GM23338 (cell line): ENCODE data around the gene IBSP. TPM values are rescaled to one million over a fixed set of nuclear protein-coding genes. Genes with fewer than 3 reads are reported as not detected.

Experiments used
- ATAC-seq: fragments of 200-7000 bp; cut with Tn5 transposase; 3 replicates; pipeline ENCODE4 v1.9.1; 2020
- DNase-seq: peaks from one replicate; pipeline ENCODE4 v3.0.0-alpha.2; 2015; ENCODE audit warnings: low spot score
- H2AFZ ChIP-seq: fragments of 200-600 bp; sonication (generic); 2 replicates; pipeline ENCODE4 v1.8.0; 2016; ENCODE audit warnings: antibody characterized with exemption, mild to moderate bottlenecking, moderate library complexity
- H3F3A ChIP-seq: fragments of 200-600 bp; sonication (generic); replicated peaks from 2 replicates; pipeline ENCODE4 v1.8.0; 2017; ENCODE audit warnings: antibody characterized with exemption, mixed run types, low read depth
- H3K27ac ChIP-seq: fragments of 200-600 bp; sonication (generic); 2 replicates; pipeline ENCODE4 v1.6.1; 2016; ENCODE audit warnings: low read depth
- H3K27me3 ChIP-seq: fragments of 200-600 bp; sonication (generic); 2 replicates; pipeline ENCODE4 v1.8.0; 2016; ENCODE audit warnings: mild to moderate bottlenecking, mixed run types, moderate library complexity; ENCODE audit not compliant: insufficient read depth
- H3K36me3 ChIP-seq: fragments of 200-600 bp; sonication (generic); 2 replicates; pipeline ENCODE4 v1.8.0; 2016; ENCODE audit warnings: mild to moderate bottlenecking; ENCODE audit not compliant: insufficient read depth
- H3K4me1 ChIP-seq: fragments of 200-600 bp; sonication (generic); 2 replicates; pipeline ENCODE4 v1.8.0; 2016; ENCODE audit warnings: mild to moderate bottlenecking, moderate library complexity; ENCODE audit not compliant: insufficient read depth
- H3K4me2 ChIP-seq: fragments of 200-600 bp; sonication (generic); 2 replicates; pipeline ENCODE4 v1.7.1; 2017; ENCODE audit warnings: mixed run types
- H3K4me3 ChIP-seq: fragments of 200-600 bp; sonication (generic); 2 replicates; pipeline ENCODE4 v1.6.1; 2016; ENCODE audit warnings: mixed run types
- H3K79me2 ChIP-seq: fragments of 200-600 bp; sonication (generic); replicated peaks from 2 replicates; pipeline ENCODE4 v1.8.0; 2017; ENCODE audit warnings: mild to moderate bottlenecking; ENCODE audit not compliant: insufficient read depth
- H3K9me2 ChIP-seq: fragments of 200-600 bp; sonication (generic); 2 replicates; pipeline ENCODE4 v1.8.0; 2017; ENCODE audit not compliant: insufficient read depth
- H4K20me1 ChIP-seq: fragments of 200-600 bp; sonication (generic); replicated peaks from 2 replicates; pipeline ENCODE4 v1.8.0; 2017; ENCODE audit warnings: mild to moderate bottlenecking; ENCODE audit not compliant: insufficient read depth
- H3K27ac Mint-ChIP-seq: 2 replicates; pipeline ENCODE4 v1.8.0; 2020; ENCODE audit warnings: inconsistent platforms, mild to moderate bottlenecking, moderate library complexity, mixed read lengths
- H3K27me3 Mint-ChIP-seq: 3 replicates; pipeline ENCODE4 v1.8.0; 2022; ENCODE audit warnings: low read depth, mild to moderate bottlenecking, moderate library complexity, mixed read lengths, inconsistent platforms; ENCODE audit not compliant: insufficient read depth, poor library complexity
- H3K36me3 Mint-ChIP-seq: 3 replicates; pipeline ENCODE4 v1.8.0; 2021; ENCODE audit warnings: low read depth, mild to moderate bottlenecking, inconsistent platforms, moderate library complexity, mixed read lengths
- H3K4me1 Mint-ChIP-seq: 3 replicates; pipeline ENCODE4 v1.8.0; 2020; ENCODE audit warnings: mild to moderate bottlenecking, inconsistent platforms, mixed read lengths
- H3K4me3 Mint-ChIP-seq: 3 replicates; pipeline ENCODE4 v1.8.0; 2021; ENCODE audit warnings: moderate library complexity, mild to moderate bottlenecking, inconsistent platforms, mixed read lengths
- H3K9me3 Mint-ChIP-seq: 3 replicates; pipeline ENCODE4 v1.8.0; 2020; ENCODE audit warnings: moderate library complexity, mild to moderate bottlenecking, inconsistent platforms, mixed read lengths
- STAT1 ChIP-seq: IDR thresholded peaks from one replicate; pipeline ENCODE4 v1.6.1; 2016; ENCODE audit warnings: antibody characterized with exemption; ENCODE audit not compliant: unreplicated experiment
- ZNF331 ChIP-seq: fragments of 250-450 bp; sonication (Bioruptor Pico); IDR thresholded peaks from 2 replicates; pipeline ENCODE4 v1.5.0; 2020; ENCODE audit warnings: low read depth, mild to moderate bottlenecking, moderate library complexity
- polyA plus RNA-seq: library from polyadenylated mRNA; unstranded; fragments of >200 nt; fragmentation: Nextera tagmentation; extraction: Ambion mirVana; gene quantifications from 2 replicates; pipeline ENCODE4 v1.2.1, GENCODE V29; 2016
- total RNA-seq: library from RNA; depleted of rRNA; stranded (reverse); fragments of >200 nt; shearing (Covaris generic); gene quantifications from 2 replicates; pipeline ENCODE4 v1.2.3, GENCODE V29; 2014
- TF ChIP-seq, protein P1 (sequence below), 2 experiments: fragments of 200-600 bp in 1 of 2; sonication (generic) in 1 of 2; conservative IDR thresholded peaks; 2 replicates each; pipeline versions ENCODE4 v1.5.1 to v1.6.1; 2016 to 2017; ENCODE audit warnings: antibody characterized with exemption in 2 of 2, low read depth in 2 of 2, mild to moderate bottlenecking in 2 of 2, moderate library complexity in 1 of 2
- TF ChIP-seq, protein P2 (sequence below): IDR thresholded peaks from one replicate; pipeline ENCODE4 v1.6.1; 2018; ENCODE audit warnings: antibody characterized with exemption; ENCODE audit not compliant: unreplicated experiment

The IBSP gene
- total and polyA plus RNA-seq, 2 experiments from 2014 or later, result not detected

DNA sequence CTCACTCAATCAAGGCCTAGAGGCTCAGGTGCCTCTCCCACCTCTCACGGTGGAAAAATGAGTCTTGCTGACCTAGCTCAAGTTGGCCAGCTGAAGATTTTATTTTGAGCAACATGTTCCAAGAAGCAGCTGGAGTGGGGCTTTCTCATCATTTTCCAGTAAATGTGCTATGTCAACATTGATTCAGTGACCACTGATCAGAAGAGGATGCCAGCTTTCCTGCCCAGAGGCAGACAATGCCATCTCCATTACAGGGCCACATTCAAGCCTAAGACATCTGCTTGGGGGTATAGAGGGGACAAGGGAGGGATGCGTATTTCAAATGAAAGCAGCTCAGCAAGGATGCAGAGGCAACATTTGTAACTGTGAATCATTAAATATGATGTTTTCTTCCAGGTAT, 36.4 kb downstream of the IBSP start (continued):
- no peak for TF ChIP-seq STAT1
- no peak for TF ChIP-seq ZNF331
- TF ChIP-seq, protein P1, sequence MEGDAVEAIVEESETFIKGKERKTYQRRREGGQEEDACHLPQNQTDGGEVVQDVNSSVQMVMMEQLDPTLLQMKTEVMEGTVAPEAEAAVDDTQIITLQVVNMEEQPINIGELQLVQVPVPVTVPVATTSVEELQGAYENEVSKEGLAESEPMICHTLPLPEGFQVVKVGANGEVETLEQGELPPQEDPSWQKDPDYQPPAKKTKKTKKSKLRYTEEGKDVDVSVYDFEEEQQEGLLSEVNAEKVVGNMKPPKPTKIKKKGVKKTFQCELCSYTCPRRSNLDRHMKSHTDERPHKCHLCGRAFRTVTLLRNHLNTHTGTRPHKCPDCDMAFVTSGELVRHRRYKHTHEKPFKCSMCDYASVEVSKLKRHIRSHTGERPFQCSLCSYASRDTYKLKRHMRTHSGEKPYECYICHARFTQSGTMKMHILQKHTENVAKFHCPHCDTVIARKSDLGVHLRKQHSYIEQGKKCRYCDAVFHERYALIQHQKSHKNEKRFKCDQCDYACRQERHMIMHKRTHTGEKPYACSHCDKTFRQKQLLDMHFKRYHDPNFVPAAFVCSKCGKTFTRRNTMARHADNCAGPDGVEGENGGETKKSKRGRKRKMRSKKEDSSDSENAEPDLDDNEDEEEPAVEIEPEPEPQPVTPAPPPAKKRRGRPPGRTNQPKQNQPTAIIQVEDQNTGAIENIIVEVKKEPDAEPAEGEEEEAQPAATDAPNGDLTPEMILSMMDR (conservative IDR thresholded peaks at IDR 0.05; ENCODE audit: low read depth in 2 of 2), result no peak
- TF ChIP-seq, protein P2, sequence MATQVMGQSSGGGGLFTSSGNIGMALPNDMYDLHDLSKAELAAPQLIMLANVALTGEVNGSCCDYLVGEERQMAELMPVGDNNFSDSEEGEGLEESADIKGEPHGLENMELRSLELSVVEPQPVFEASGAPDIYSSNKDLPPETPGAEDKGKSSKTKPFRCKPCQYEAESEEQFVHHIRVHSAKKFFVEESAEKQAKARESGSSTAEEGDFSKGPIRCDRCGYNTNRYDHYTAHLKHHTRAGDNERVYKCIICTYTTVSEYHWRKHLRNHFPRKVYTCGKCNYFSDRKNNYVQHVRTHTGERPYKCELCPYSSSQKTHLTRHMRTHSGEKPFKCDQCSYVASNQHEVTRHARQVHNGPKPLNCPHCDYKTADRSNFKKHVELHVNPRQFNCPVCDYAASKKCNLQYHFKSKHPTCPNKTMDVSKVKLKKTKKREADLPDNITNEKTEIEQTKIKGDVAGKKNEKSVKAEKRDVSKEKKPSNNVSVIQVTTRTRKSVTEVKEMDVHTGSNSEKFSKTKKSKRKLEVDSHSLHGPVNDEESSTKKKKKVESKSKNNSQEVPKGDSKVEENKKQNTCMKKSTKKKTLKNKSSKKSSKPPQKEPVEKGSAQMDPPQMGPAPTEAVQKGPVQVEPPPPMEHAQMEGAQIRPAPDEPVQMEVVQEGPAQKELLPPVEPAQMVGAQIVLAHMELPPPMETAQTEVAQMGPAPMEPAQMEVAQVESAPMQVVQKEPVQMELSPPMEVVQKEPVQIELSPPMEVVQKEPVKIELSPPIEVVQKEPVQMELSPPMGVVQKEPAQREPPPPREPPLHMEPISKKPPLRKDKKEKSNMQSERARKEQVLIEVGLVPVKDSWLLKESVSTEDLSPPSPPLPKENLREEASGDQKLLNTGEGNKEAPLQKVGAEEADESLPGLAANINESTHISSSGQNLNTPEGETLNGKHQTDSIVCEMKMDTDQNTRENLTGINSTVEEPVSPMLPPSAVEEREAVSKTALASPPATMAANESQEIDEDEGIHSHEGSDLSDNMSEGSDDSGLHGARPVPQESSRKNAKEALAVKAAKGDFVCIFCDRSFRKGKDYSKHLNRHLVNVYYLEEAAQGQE, result no peak

DNA sequence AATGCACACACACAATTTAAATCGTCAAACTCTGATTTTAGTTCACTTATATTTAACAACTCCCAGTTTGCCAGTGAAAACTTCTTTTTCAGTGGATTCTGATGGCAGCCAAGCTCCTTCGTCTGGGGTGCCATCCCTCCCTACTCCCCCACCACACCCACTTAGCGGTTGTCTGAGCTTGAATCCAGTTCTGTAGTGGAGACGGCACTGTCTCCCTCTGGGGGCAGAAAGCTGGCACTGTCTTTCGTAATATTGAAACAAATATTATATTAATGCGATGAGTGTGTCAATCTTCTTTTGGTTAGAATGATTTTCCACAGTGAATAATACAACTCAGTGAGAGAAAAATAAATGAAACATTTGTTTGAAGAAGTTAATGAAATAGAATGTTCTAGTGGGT, 38.9 kb downstream of the IBSP start:
- Histone ChIP-seq H3K27ac (no peak overlapping the region), H3K27me3 (no peaks in the 10 kb centered on the region), H3K79me2 (no peaks in the 10 kb centered on the region), H3K9me2 (no peaks in the 10 kb centered on the region), H3K4me1 (no peaks in the 10 kb centered on the region), H3K4me3 (no peak overlapping the region), H2AFZ (no peak overlapping the region), H3K4me2 (no peak overlapping the region), H3F3A (0 out of 2 replicates have a peak, but pooled peaks cover 4% of the 10 kb centered on the region), H4K20me1 (no peaks in the 10 kb centered on the region), H3K36me3 (no peaks in the 10 kb centered on the region)
- DNase-seq (peak; percentile 48), ATAC-seq (peak; percentile 76)
- no peak overlapping the region for H3K4me3 Mint-ChIP-seq
- H3K9me3 Mint-ChIP-seq, result no peaks in the 10 kb centered on the region
- TF ChIP-seq, protein P1 (conservative IDR thresholded peaks at IDR 0.05; ENCODE audit: low read depth in 2 of 2), result peak; percentile 77 to 79
- TF ChIP-seq ZNF331, result no peak
- no peak overlapping the region for H3K27ac Mint-ChIP-seq
- peaks cover 23% of the 10 kb centered on the region for H3K4me1 Mint-ChIP-seq
- peaks cover 6% of the 10 kb centered on the region for H3K27me3 Mint-ChIP-seq
- no peaks in the 10 kb centered on the region for H3K36me3 Mint-ChIP-seq
